Measurements from ENCODE around the gene REPS1. TPM values are rescaled to one million over a fixed set of nuclear protein-coding genes. Genes with fewer than 3 reads are reported as not detected.

Gene REPS1
- total and polyA plus RNA-seq, 2 of the 13 experiments (the other 11 are each of a cell fraction or from before 2014, with no cell fraction given), result 36.4 to 38.3 TPM

- TF ChIP-seq ZXDC (CRISPR knock-in tag; IDR thresholded peaks at IDR 0.05) (no peak), HMGA1 (CRISPR knock-in tag; conservative IDR thresholded peaks at IDR 0.05) (no peak), ZNF644 (CRISPR knock-in tag; IDR thresholded peaks at IDR 0.05; ENCODE audit: low read depth) (no peak), MXD4 (CRISPR knock-in tag; IDR thresholded peaks at IDR 0.05) (no peak), KLF13 (CRISPR knock-in tag; IDR thresholded peaks at IDR 0.05) (no peak), ZNF101 (CRISPR knock-in tag; IDR thresholded peaks at IDR 0.05; ENCODE audit: borderline replicate concordance, low read depth) (no peak), KMT2A (CRISPR knock-in tag; IDR thresholded peaks at IDR 0.05) (no peak), ZNF720 (CRISPR knock-in tag; IDR thresholded peaks at IDR 0.05) (no peak), ETV5 (CRISPR knock-in tag; IDR thresholded peaks at IDR 0.05; ENCODE audit: borderline replicate concordance) (peak; percentile 10; the same call in 1 of the 2 replicates), ADNP (CRISPR knock-in tag; IDR thresholded peaks at IDR 0.05) (no peak), CBX1 (IDR thresholded peaks at IDR 0.05; ENCODE audit: low read depth) (no peak), ELF4 (CRISPR knock-in tag; IDR thresholded peaks at IDR 0.05; ENCODE audit: borderline replicate concordance) (peak; percentile 79; the same call in 1 of the 2 replicates), THAP8 (CRISPR knock-in tag; IDR thresholded peaks at IDR 0.05; ENCODE audit: borderline replicate concordance) (peak; percentile 9; the same call in 1 of the 2 replicates), IRF1 (CRISPR knock-in tag; IDR thresholded peaks at IDR 0.05; ENCODE audit: low read depth) (no peak), CC2D1A (CRISPR knock-in tag; IDR thresholded peaks at IDR 0.05) (no peak), RBM22 (optimal IDR thresholded peaks at IDR 0.05; ENCODE audit: low read length) (no peak), ZNF451 (CRISPR knock-in tag; IDR thresholded peaks at IDR 0.05) (peak; percentile 20; the same call in 1 of the 2 replicates), CENPX (CRISPR knock-in tag; IDR thresholded peaks at IDR 0.05) (no peak)
- TF ChIP-seq, protein P1, sequence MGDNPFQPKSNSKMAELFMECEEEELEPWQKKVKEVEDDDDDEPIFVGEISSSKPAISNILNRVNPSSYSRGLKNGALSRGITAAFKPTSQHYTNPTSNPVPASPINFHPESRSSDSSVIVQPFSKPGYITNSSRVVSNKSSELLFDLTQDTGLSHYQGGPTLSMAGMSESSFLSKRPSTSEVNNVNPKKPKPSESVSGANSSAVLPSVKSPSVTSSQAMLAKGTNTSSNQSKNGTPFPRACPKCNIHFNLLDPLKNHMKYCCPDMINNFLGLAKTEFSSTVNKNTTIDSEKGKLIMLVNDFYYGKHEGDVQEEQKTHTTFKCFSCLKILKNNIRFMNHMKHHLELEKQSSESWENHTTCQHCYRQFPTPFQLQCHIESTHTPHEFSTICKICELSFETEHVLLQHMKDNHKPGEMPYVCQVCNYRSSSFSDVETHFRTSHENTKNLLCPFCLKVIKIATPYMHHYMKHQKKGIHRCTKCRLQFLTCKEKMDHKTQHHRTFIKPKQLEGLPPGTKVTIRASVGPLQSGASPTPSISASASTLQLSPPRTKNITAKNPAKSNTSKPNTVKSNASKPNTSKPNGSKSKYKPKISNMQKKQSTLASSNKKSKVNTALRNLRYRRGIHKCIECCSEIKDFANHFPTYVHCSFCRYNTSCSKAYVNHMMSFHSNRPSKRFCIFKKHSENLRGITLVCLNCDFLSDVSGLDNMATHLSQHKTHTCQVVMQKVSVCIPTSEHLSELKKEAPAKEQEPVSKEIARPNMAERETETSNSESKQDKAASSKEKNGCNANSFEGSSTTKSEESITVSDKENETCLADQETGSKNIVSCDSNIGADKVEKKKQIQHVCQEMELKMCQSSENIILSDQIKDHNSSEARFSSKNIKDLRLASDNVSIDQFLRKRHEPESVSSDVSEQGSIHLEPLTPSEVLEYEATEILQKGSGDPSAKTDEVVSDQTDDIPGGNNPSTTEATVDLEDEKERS (CRISPR knock-in tag; IDR thresholded peaks at IDR 0.05), result no peak
- TF ChIP-seq, protein P2, sequence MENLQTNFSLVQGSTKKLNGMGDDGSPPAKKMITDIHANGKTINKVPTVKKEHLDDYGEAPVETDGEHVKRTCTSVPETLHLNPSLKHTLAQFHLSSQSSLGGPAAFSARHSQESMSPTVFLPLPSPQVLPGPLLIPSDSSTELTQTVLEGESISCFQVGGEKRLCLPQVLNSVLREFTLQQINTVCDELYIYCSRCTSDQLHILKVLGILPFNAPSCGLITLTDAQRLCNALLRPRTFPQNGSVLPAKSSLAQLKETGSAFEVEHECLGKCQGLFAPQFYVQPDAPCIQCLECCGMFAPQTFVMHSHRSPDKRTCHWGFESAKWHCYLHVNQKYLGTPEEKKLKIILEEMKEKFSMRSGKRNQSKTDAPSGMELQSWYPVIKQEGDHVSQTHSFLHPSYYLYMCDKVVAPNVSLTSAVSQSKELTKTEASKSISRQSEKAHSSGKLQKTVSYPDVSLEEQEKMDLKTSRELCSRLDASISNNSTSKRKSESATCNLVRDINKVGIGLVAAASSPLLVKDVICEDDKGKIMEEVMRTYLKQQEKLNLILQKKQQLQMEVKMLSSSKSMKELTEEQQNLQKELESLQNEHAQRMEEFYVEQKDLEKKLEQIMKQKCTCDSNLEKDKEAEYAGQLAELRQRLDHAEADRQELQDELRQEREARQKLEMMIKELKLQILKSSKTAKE (CRISPR knock-in tag; IDR thresholded peaks at IDR 0.05; ENCODE audit: borderline replicate concordance), result 0 out of 2 replicates have a peak, but pooled peaks have one; percentile 34
Observed at GRCh38 chr6:139028658-139029469, 40.8 kb upstream of the REPS1 start, which contains the start of gene ABRACL (continued).
